HEK293 (cell line): ENCODE results near the gene CNN1.

Source experiments
- CTCF ChIA-PET: fragments of 350-600 bp; formaldehyde crosslinking; extraction: SDS; loops from one replicate; lab custom pipeline; 2021; ENCODE audit warnings: antibody characterized with exemption; lab: Yijun Ruan, JAX
- POLR2A ChIA-PET: fragments of 300-600 bp; formaldehyde crosslinking; extraction: SDS; loops from one replicate; lab custom pipeline; 2020; ENCODE audit warnings: antibody characterized with exemption, inconsistent platforms; lab: Yijun Ruan, JAX
- H3K27ac ChIP-seq: fragments of 200-500 bp; sonication (Bioruptor generic); 2 replicates; pipeline ENCODE4 v1.5.1; 2014; ENCODE audit warnings: low read depth, low read length, control low read depth, inconsistent platforms; ENCODE audit errors: extremely low read depth
- H3K36me3 ChIP-seq, 2 experiments: fragments of 200-500 bp in 1 of 2; sonication (Bioruptor generic) in 1 of 2; 1 replicate in 1 of 2; 2 replicates in 1 of 2; pipeline ENCODE4 v1.5.1; 2014 to 2017; ENCODE audit warnings: inconsistent platforms in 2 of 2, low read length in 2 of 2; ENCODE audit not compliant: control insufficient read depth in 2 of 2, insufficient read depth in 1 of 2
- H3K4me1 ChIP-seq: fragments of 200-500 bp; sonication (Bioruptor generic); 2 replicates; pipeline ENCODE4 v1.5.1; 2014; ENCODE audit warnings: mild to moderate bottlenecking, low read length, inconsistent platforms; ENCODE audit not compliant: control insufficient read depth, insufficient read depth
- H3K4me3 ChIP-seq: 2 replicates; pipeline ENCODE4 v1.5.1; 2011; ENCODE audit warnings: low read depth, mild to moderate bottlenecking, control low read depth, low read length, moderate library complexity
- H3K9me3 ChIP-seq: fragments of 200-500 bp; sonication (Bioruptor generic); 2 replicates; pipeline ENCODE4 v1.5.1; 2014; ENCODE audit warnings: low read depth, low read length, inconsistent platforms; ENCODE audit not compliant: control insufficient read depth, insufficient read depth
- GLI2 ChIP-seq: fragments of 450-650 bp; formaldehyde crosslinking; IDR thresholded peaks from 2 replicates; pipeline ENCODE4; 2017; ENCODE audit warnings: missing biosample characterization, missing genetic modification characterization, low read depth, borderline replicate concordance
- GLIS1 ChIP-seq: fragments of 450-650 bp; formaldehyde crosslinking; IDR thresholded peaks from 2 replicates; pipeline ENCODE4 v1.5.1; 2016; ENCODE audit warnings: missing biosample characterization, missing genetic modification characterization
- HOXA7 ChIP-seq: sonication (generic); formaldehyde crosslinking; IDR thresholded peaks from 2 replicates; pipeline ENCODE4 v1.8.1; 2022; ENCODE audit warnings: missing genetic modification reagents, borderline replicate concordance
- HOXD13 ChIP-seq: sonication (generic); formaldehyde crosslinking; IDR thresholded peaks from 2 replicates; pipeline ENCODE4 v1.8.0; 2022; ENCODE audit warnings: missing genetic modification reagents, borderline replicate concordance
- RBAK ChIP-seq: fragments of 450-650 bp; formaldehyde crosslinking; IDR thresholded peaks from 2 replicates; pipeline ENCODE4 v1.5.1; 2016; ENCODE audit warnings: missing biosample characterization, missing genetic modification characterization
- SCRT2 ChIP-seq: fragments of 450-650 bp; formaldehyde crosslinking; IDR thresholded peaks from 2 replicates; pipeline ENCODE4 v1.5.1; 2016; ENCODE audit warnings: missing biosample characterization, missing genetic modification characterization
- TCF7L2 ChIP-seq: IDR thresholded peaks from 2 replicates; pipeline ENCODE4 v1.6.1; 2011; ENCODE audit warnings: low read depth, mild to moderate bottlenecking, inconsistent platforms, low read length, moderate library complexity, borderline replicate concordance
- ZBTB49 ChIP-seq: fragments of 450-650 bp; formaldehyde crosslinking; IDR thresholded peaks from 2 replicates; pipeline ENCODE4 v1.5.1; 2016; ENCODE audit warnings: missing biosample characterization, missing genetic modification characterization, low read depth
- ZEB2 ChIP-seq: fragments of 450-650 bp; formaldehyde crosslinking; IDR thresholded peaks from 2 replicates; pipeline ENCODE4 v1.5.1; 2016; ENCODE audit warnings: missing biosample characterization, missing genetic modification characterization
- ZNF138 ChIP-seq: fragments of 450-650 bp; formaldehyde crosslinking; IDR thresholded peaks from 2 replicates; pipeline ENCODE4 v1.5.1; 2016; ENCODE audit warnings: missing biosample characterization, missing genetic modification characterization, borderline replicate concordance
- ZNF274 ChIP-seq, 2 experiments: fragments of 200-500 bp in 1 of 2; fragments of 450-650 bp in 1 of 2; sonication (Bioruptor generic) in 1 of 2; formaldehyde crosslinking in 1 of 2; IDR thresholded peaks; 2 replicates each; pipeline versions ENCODE4 v1.5.1 to v1.6.1; 2014 to 2016; ENCODE audit warnings: borderline replicate concordance in 1 of 2, inconsistent platforms in 1 of 2, low read length in 1 of 2, missing biosample characterization in 1 of 2, missing genetic modification characterization in 1 of 2
- ZNF324 ChIP-seq: fragments of 450-650 bp; formaldehyde crosslinking; IDR thresholded peaks from 2 replicates; pipeline ENCODE4 v1.5.1; 2016; ENCODE audit warnings: missing biosample characterization, missing genetic modification characterization
- ZNF362 ChIP-seq: fragments of 450-650 bp; formaldehyde crosslinking; IDR thresholded peaks from 2 replicates; pipeline ENCODE4 v1.5.1; 2016; ENCODE audit warnings: missing biosample characterization, missing genetic modification characterization
- ZNF529 ChIP-seq: fragments of 450-650 bp; formaldehyde crosslinking; IDR thresholded peaks from 2 replicates; pipeline ENCODE4 v1.5.1; 2017; ENCODE audit warnings: missing genetic modification characterization, missing biosample characterization; ENCODE audit not compliant: insufficient replicate concordance
- ZNF558 ChIP-seq: fragments of 450-650 bp; formaldehyde crosslinking; IDR thresholded peaks from 2 replicates; pipeline ENCODE4 v1.5.1; 2016; ENCODE audit warnings: missing biosample characterization, missing genetic modification characterization
- ZNF571 ChIP-seq: fragments of 450-650 bp; formaldehyde crosslinking; IDR thresholded peaks from 2 replicates; pipeline ENCODE4 v1.5.0; 2017; ENCODE audit warnings: missing biosample characterization, missing genetic modification characterization
- ZNF600 ChIP-seq: fragments of 450-650 bp; formaldehyde crosslinking; IDR thresholded peaks from 2 replicates; pipeline ENCODE4 v1.5.1; 2016; ENCODE audit warnings: missing biosample characterization, missing genetic modification characterization
- ZNF621 ChIP-seq: fragments of 450-650 bp; formaldehyde crosslinking; IDR thresholded peaks from 2 replicates; pipeline ENCODE4 v1.5.1; 2017; ENCODE audit warnings: missing biosample characterization, missing genetic modification characterization
- ZNF645 ChIP-seq: fragments of 450-650 bp; formaldehyde crosslinking; IDR thresholded peaks from 2 replicates; pipeline ENCODE4; 2016; ENCODE audit warnings: missing biosample characterization, missing genetic modification characterization
- ZNF660 ChIP-seq: fragments of 450-650 bp; IDR thresholded peaks from 2 replicates; pipeline ENCODE4 v1.5.1; 2018; ENCODE audit warnings: missing biosample characterization, mild to moderate bottlenecking, missing genetic modification characterization
- ZNF776 ChIP-seq: fragments of 450-650 bp; formaldehyde crosslinking; IDR thresholded peaks from 2 replicates; pipeline ENCODE4 v1.5.0; 2017; ENCODE audit warnings: missing biosample characterization, missing genetic modification characterization, borderline replicate concordance
- ZXDB ChIP-seq: fragments of 450-650 bp; formaldehyde crosslinking; IDR thresholded peaks from 2 replicates; pipeline ENCODE4 v1.5.1; 2016; ENCODE audit warnings: missing biosample characterization, missing genetic modification characterization
- TF ChIP-seq, protein P1 (sequence below): fragments of 450-650 bp; formaldehyde crosslinking; IDR thresholded peaks from 2 replicates; pipeline ENCODE4 v1.5.1; 2016; ENCODE audit warnings: missing biosample characterization, missing genetic modification characterization
- TF ChIP-seq, protein P2 (sequence below): fragments of 450-650 bp; formaldehyde crosslinking; IDR thresholded peaks from 2 replicates; pipeline ENCODE4 v1.5.1; 2016; ENCODE audit warnings: missing biosample characterization, missing genetic modification characterization
- TF ChIP-seq, protein P3 (sequence below): fragments of 450-650 bp; formaldehyde crosslinking; IDR thresholded peaks from 2 replicates; pipeline ENCODE4 v1.5.1; 2016; ENCODE audit warnings: missing biosample characterization, missing genetic modification characterization

Gene CNN1

DNA sequence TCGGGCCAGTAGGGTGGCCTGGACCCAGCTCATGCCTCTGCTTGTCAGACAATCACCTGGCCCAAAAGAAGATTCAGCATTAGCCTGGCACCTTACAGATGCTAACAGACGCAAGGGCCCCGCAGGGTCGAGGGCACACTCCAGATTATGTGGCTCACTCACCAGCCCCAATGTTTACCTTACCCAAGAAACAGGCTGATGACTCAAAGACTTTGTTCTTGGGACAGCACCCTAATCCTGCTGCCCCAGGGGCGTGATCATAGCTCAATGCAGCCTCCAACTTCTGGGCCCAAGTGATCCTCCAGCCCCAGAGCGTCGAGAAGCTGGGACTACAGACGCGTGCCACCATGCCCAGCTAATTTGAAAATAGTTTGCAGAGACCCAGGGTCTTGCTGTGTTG, 19.5 kb upstream of the CNN1 start:
- no peak overlapping the region for H3K27ac ChIP-seq
- no peaks in the 10 kb centered on the region for H3K4me1 ChIP-seq
- H3K4me3 ChIP-seq: no peak overlapping the region
- peaks cover 0 to 13% of the 10 kb centered on the region in 2 experiments; a peak in 1 of 3 replicates for H3K36me3 ChIP-seq
- ChIA-PET POLR2A (interaction anchor here (1.1 kb wide), 1 partner anchor 10 kb away, joined by 3 read pairs; the partner anchor contains the start of gene ECSIT), CTCF (no interaction called here)
- TF ChIP-seq ZBTB49 (tag by site-specific recombination) (no peak), ZNF529 (tag by site-specific recombination) (no peak), ZNF362 (tag by site-specific recombination) (no peak), ZNF558 (tag by site-specific recombination) (no peak), TCF7L2 (no peak), RBAK (tag by site-specific recombination) (no peak), ZNF274 (IDR thresholded peaks at IDR 0.05; ENCODE audit: low read length) (no peak), ZNF274 (tag by site-specific recombination; IDR thresholded peaks at IDR 0.05; ENCODE audit: borderline replicate concordance) (no peak), GLI2 (tag by site-specific recombination) (no peak), ZNF776 (tag by site-specific recombination) (no peak), ZEB2 (tag by site-specific recombination) (no peak), ZNF138 (tag by site-specific recombination) (no peak), ZNF324 (tag by site-specific recombination) (no peak), ZNF571 (tag by site-specific recombination) (no peak)
- TF ChIP-seq, protein P1, sequence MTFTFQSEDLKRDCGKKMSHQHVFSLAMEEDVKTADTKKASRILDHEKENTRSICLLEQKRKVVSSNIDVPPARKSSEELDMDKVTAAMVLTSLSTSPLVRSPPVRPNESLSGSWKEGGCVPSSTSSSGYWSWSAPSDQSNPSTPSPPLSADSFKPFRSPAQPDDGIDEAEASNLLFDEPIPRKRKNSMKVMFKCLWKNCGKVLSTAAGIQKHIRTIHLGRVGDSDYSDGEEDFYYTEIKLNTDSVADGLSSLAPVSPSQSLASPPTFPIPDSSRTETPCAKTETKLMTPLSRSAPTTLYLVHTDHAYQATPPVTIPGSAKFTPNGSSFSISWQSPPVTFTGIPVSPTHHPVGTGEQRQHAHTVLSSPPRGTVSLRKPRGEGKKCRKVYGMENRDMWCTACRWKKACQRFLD (tag by site-specific recombination): no peak
- TF ChIP-seq, protein P2, sequence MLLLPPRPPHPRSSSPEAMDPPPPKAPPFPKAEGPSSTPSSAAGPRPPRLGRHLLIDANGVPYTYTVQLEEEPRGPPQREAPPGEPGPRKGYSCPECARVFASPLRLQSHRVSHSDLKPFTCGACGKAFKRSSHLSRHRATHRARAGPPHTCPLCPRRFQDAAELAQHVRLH (tag by site-specific recombination): no peak
- TF ChIP-seq, protein P3, sequence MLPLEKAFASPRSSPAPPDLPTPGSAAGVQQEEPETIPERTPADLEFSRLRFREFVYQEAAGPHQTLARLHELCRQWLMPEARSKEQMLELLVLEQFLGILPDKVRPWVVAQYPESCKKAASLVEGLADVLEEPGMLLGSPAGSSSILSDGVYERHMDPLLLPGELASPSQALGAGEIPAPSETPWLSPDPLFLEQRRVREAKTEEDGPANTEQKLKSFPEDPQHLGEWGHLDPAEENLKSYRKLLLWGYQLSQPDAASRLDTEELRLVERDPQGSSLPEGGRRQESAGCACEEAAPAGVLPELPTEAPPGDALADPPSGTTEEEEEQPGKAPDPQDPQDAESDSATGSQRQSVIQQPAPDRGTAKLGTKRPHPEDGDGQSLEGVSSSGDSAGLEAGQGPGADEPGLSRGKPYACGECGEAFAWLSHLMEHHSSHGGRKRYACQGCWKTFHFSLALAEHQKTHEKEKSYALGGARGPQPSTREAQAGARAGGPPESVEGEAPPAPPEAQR (tag by site-specific recombination): no peak
- H3K9me3 ChIP-seq: no peaks in the 10 kb centered on the region

DNA sequence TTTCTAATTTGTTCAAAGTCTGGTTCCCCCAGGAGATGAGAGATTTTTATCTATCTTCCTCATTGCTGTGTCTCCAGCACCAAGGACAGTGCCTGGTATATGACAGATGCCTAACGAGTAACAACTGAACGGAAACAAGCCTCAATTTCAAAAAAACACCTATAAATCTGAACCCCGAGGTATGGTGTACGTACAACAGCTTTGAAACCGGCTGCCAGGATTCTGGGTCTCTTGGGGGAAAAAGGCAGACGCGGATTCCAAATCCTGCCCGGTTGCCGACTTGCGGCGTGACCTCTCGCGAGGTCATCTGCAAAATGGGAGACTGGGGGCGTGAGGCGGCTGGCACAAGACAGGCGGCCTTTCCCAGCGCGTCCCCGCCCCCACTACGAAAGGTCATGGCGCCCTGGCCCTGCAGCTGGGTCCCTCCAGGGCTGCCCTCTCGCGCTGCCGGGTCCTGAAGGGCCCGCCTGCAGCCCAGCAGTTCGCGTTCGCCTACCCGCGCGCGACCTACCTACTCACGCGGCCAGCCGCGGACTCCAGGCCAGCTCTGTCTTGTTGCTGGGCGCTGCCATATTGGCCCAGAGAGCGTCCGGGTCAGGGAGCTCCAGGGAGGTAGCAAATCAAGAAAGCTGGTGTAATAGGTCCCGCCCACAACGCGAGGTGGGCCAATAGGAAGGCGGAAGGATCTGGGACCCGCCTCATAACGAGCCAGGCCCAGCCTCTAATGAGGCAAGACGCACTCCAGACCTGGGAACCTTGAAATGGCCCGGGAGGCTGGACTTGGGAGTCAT, 9.9 kb upstream of the CNN1 start, which contains the start of gene ECSIT:
Gene ECSIT (minus strand): TSS at position 584 of the 791 bp plus-strand sequence. CDS start 9,964 bp downstream, outside the sequence.
- H3K4me3 ChIP-seq: peak within 1 kb of the TSS; percentile 93
- no peaks in the 10 kb centered on the region for H3K4me1 ChIP-seq
- no peaks in the 10 kb centered on the region for H3K9me3 ChIP-seq
- CTCF ChIA-PET: interaction anchor here (1.4 kb wide), 1 partner anchor 8 kb away, joined by 5 read pairs; no protein-coding TSS in a partner anchor
- no peaks in the 10 kb centered on the region; a peak in 1 of 3 replicates for H3K36me3 ChIP-seq
- POLR2A ChIA-PET: interaction anchor here (0.7 to 1.7 kb wide), 8 partner anchors 10 to 148 kb away, joined by 3 to 11 read pairs (median 4); partner anchors contain the start of genes CNN1, ELOF1 and ZNF653
- peak within 1 kb of the TSS; percentile 61 for H3K27ac ChIP-seq
- TF ChIP-seq HOXD13 (CRISPR knock-in tag) (no peak), ZNF660 (tag by site-specific recombination) (0 out of 2 replicates have a peak, but pooled peaks have one; percentile 43), ZNF621 (no peak), HOXA7 (CRISPR knock-in tag) (no peak), ZXDB (tag by site-specific recombination) (peak; percentile 79; the same call in 1 of the 2 replicates), SCRT2 (tag by site-specific recombination) (peak; percentile 43; the same call in 1 of the 2 replicates), ZNF645 (tag by site-specific recombination) (no peak), GLIS1 (tag by site-specific recombination) (peak; percentile 30; the same call in 1 of the 2 replicates), ZNF600 (tag by site-specific recombination) (peak; percentile 62)
- TF ChIP-seq, protein P2 (tag by site-specific recombination): no peak
